ENCODE measurements around the gene HOXA6. TPM values are rescaled to one million over a fixed set of nuclear protein-coding genes. Genes with fewer than 3 reads are reported as not detected.

The HOXA6 gene
- total and polyA plus RNA-seq, 10 of the 15 experiments (the other 5 are each of a cell fraction or from before 2014, with no cell fraction given), result 0.08 TPM; not detected in 9

DNA sequence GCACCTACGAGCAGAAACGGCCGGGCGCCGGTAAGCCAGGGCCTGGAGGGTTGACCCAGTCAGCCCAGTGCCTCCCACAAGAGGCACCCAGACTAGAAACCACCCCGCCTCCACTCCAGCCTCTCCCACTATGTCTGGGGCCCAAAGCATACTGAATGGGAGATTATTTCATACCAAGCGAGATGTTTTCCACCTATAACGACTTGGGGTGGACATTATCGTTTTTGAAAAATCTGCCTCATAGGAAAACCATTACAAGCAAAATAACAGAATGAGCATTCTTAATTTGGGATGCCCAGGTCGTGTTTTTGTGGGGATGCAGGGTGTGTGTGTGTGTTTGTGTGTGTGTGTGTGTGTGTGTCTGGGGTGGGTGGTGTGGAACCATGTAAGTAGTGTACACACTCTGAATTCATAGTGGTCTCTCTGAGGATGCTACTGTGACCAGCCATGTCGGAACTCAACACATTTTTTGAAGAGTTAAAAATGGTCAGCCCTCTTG is 1.6 kb downstream of the HOXA6 start:
- no peak overlapping the region for H3K9ac ChIP-seq (ENCODE audit: control insufficient read depth, insufficient read depth, low read length)
- ATAC-seq, result no peak
- no peaks in the 10 kb centered on the region; the same call in 2 of the 3 replicates for H3K9me3 ChIP-seq (replicated peaks; ENCODE audit: control insufficient read depth, insufficient read depth, low read length)
- ChIA-PET POLR2A (no interaction called here), RAD21 (ENCODE audit: unreplicated experiment) (no interaction called here), SMC1A (ENCODE audit: uncharacterized antibody, unreplicated experiment) (no interaction called here), CTCF (interaction anchor here (0.8 kb wide), 1 partner anchor 466 kb away, joined by 3 read pairs; no protein-coding TSS in a partner anchor)
- H4K20me1 ChIP-seq (ENCODE audit: control insufficient read depth, insufficient read depth), result no peaks in the 10 kb centered on the region
- H3K36me3 ChIP-seq (ENCODE audit: control insufficient read depth in 2 of 2, insufficient read depth in 2 of 2, low read length in 1 of 2), result no peaks in the 10 kb centered on the region
- H3K4me1 ChIP-seq (ENCODE audit: control insufficient read depth, insufficient read depth, low read length), result no peaks in the 10 kb centered on the region
- no peak for DNase-seq (ENCODE audit: low read depth, low spot score)
- no peak overlapping the region for H3K4me3 ChIP-seq
- in situ Hi-C loops (cut with MboI), result no loop called here
- H3K79me2 ChIP-seq (ENCODE audit: control insufficient read depth, insufficient read depth, low read length), result no peaks in the 10 kb centered on the region
- H2AFZ ChIP-seq (ENCODE audit: control insufficient read depth, low read depth, low read length), result no peak overlapping the region
- no peak overlapping the region for H3K27ac ChIP-seq (ENCODE audit: control insufficient read depth, insufficient read depth)
- BruUV-seq (replicated peaks), result no TSS peak
- no peak overlapping the region for H3K4me2 ChIP-seq (ENCODE audit: control insufficient read depth, insufficient read depth)
- intact Hi-C loops (cut with micrococcal nuclease; ENCODE audit: unreplicated experiment), result no loop called here
- TF ChIP-seq MEF2A (IDR thresholded peaks at IDR 0.05; ENCODE audit: insufficient read depth, low read depth, low read length) (no peak), SRF (IDR thresholded peaks at IDR 0.05; ENCODE audit: low read depth in 2 of 2, low read length in 2 of 2) (no peak), NR2F1 (conservative IDR thresholded peaks at IDR 0.05) (no peak), NR2C1 (IDR thresholded peaks at IDR 0.05) (no peak), WRNIP1 (IDR thresholded peaks at IDR 0.05; ENCODE audit: borderline replicate concordance, low read depth, low read length) (no peak), YBX1 (IDR thresholded peaks at IDR 0.05) (no peak), POLR2AphosphoS5 (IDR thresholded peaks at IDR 0.05; ENCODE audit: low read length) (no peak), SIN3A (IDR thresholded peaks at IDR 0.05; ENCODE audit: low read depth, low read length) (no peak), IKZF2 (IDR thresholded peaks at IDR 0.05) (no peak), KLF5 (IDR thresholded peaks at IDR 0.05; ENCODE audit: partially characterized antibody) (no peak), CBFB (IDR thresholded peaks at IDR 0.05; ENCODE audit: low read depth) (no peak), GABPA (IDR thresholded peaks at IDR 0.05; ENCODE audit: low read depth) (no peak), MYB (IDR thresholded peaks at IDR 0.05; ENCODE audit: borderline replicate concordance, low read depth, low read length) (no peak), ZNF207 (IDR thresholded peaks at IDR 0.05; ENCODE audit: borderline replicate concordance) (no peak), ZNF622 (IDR thresholded peaks at IDR 0.05) (no peak), CBX3 (IDR thresholded peaks at IDR 0.05; ENCODE audit: borderline replicate concordance, low read depth) (no peak), POU2F2 (IDR thresholded peaks at IDR 0.05; ENCODE audit: borderline replicate concordance, low read depth, low read length) (no peak)
- TF ChIP-seq, protein P1, sequence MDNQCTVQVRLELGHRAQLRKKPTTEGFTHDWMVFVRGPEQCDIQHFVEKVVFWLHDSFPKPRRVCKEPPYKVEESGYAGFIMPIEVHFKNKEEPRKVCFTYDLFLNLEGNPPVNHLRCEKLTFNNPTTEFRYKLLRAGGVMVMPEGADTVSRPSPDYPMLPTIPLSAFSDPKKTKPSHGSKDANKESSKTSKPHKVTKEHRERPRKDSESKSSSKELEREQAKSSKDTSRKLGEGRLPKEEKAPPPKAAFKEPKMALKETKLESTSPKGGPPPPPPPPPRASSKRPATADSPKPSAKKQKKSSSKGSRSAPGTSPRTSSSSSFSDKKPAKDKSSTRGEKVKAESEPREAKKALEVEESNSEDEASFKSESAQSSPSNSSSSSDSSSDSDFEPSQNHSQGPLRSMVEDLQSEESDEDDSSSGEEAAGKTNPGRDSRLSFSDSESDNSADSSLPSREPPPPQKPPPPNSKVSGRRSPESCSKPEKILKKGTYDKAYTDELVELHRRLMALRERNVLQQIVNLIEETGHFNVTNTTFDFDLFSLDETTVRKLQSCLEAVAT (IDR thresholded peaks at IDR 0.05), result no peak
- TF ChIP-seq, protein P2, sequence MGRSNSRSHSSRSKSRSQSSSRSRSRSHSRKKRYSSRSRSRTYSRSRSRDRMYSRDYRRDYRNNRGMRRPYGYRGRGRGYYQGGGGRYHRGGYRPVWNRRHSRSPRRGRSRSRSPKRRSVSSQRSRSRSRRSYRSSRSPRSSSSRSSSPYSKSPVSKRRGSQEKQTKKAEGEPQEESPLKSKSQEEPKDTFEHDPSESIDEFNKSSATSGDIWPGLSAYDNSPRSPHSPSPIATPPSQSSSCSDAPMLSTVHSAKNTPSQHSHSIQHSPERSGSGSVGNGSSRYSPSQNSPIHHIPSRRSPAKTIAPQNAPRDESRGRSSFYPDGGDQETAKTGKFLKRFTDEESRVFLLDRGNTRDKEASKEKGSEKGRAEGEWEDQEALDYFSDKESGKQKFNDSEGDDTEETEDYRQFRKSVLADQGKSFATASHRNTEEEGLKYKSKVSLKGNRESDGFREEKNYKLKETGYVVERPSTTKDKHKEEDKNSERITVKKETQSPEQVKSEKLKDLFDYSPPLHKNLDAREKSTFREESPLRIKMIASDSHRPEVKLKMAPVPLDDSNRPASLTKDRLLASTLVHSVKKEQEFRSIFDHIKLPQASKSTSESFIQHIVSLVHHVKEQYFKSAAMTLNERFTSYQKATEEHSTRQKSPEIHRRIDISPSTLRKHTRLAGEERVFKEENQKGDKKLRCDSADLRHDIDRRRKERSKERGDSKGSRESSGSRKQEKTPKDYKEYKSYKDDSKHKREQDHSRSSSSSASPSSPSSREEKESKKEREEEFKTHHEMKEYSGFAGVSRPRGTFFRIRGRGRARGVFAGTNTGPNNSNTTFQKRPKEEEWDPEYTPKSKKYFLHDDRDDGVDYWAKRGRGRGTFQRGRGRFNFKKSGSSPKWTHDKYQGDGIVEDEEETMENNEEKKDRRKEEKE (IDR thresholded peaks at IDR 0.05), result no peak
- no peak for FAIRE-seq
- 82% methylated on average over 11 of the region's 11 CpGs for WGBS (ENCODE audit: insufficient coverage, insufficient replicate concordance, low lambda C conversion rate, missing lambda C conversion rate)
- peaks cover 8 to 23% of the 10 kb centered on the region in 2 experiments for H3K27me3 ChIP-seq (replicated peaks in 1 of 2; ENCODE audit: control insufficient read depth in 2 of 2, insufficient read depth in 2 of 2, low read length in 1 of 2)

Data from GM12878 (cell line).